Activated T-cell treated with anti-CD3 and anti-CD28 coated beads, Interleukin-2, amount 50 U/mL, for 48 hours (primary cell): ENCODE results near the gene TMEM116.
"Not testable (repeated sequence)": the region's sequence is repeated elsewhere in the genome, so short reads cannot be mapped to it uniquely, and the experiment has no call there.

Source experiments
- DNase-seq, 2 experiments: peaks; one replicate each; pipeline ENCODE4 v3.0.0-alpha.2; 2020

Gene TMEM116

DNA sequence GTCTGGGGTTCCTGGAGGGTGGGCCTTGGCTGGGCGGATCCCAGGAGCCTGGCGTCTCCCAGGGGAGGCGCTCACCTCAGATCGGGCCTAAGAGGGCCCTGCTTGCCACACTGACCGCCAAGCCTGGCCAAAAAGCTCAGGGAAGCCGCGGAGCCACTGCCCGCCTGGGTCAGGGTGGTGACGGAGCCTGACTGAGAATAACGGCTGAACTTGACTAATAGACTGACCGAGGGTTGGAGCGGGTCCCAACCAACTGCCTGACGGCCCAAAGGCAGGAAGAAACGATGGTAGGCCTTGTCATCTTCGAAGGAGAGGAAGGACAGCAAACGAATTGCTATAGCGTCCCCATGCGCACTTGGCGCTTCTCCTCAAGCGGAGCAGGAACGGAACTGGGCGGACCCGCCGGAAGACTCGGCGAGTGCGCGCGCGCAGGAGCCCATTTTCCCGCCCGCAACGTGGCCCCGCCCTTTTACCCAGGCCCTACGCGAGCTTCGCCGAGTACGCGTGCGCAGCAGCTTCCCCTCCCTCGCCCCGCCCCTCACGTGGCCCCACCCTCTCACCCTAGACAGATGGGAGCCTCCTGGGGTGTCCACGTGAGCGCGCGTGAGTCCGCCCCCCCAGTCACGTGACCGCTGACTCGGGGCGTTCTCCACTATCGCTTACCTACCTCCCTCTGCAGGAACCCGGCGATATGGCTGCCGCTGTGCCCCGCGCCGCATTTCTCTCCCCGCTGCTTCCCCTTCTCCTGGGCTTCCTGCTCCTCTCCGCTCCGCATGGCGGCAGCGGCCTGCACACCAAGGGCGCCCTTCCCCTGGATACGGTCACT is at the start of gene TMEM116, which contains the start of gene ERP29:
Gene TMEM116 (minus strand): TSS at position 391 of the 826 bp plus-strand sequence. CDS start 7,895 bp downstream, outside the sequence.
Gene ERP29 (plus strand): TSS at position 652 of the 826 bp plus-strand sequence. CDS start 40 bp downstream, at position 692.
- peak; percentile 100 for DNase-seq

DNA sequence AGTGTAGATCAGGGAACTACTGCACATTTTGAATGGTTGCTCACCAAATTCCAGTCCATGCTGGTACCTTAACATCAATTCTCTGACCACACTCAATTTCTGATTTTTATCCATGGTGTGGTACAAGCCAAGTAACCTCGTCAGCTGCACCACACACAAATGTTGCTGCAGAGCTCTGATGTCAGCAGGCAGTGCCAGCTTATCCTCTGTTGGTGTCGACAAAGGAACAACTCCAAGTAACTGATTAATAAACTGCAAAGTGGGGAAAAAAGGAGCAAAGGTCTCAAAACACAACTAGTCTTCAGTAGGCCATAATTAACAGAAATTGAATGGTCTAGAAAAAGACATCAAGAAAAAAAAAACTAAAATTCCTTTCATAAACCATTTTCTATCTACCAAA is 48.2 kb upstream of the TMEM116 start:
- DNase-seq: no peak

DNA sequence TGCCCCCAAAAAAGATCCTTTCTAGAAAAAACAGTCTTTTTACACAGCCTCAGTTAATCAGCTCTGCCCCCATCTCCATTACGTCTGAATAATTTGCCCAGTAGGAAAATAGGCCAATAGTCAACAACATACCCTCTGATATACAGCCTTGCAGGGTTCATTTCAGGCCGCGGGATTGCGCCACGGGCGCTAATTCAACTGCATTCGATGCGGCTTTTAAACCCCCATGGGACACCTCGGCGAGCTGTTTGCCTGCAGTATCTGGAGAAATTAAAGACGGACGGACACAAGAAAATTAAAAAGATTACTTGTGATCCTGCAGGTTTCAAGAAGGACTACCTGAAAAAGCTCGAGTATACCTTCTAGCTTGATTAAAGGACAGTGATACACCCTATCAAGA is 36.4 kb upstream of the TMEM116 start:
- DNase-seq: no peak

DNA sequence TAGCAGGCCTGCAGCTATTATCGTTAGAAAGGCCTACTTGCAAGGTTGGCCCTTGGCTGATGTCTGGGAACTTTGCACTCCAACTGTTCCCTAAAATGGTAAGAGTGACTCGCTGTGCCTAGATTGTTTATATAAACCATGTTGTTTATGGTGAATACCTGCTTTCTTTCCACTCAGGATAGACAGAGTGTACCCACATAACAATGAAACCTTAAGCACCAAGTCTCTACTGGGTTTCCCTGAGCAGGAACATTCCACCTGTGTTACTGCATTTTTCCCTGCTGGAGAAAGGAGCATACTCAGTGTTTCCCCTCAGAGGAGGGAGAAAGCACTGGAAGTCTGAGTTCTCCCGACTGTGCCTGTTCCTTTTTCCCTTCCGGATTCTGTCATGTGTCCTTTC is 33.0 kb upstream of the TMEM116 start:
- DNase-seq: no peak

DNA sequence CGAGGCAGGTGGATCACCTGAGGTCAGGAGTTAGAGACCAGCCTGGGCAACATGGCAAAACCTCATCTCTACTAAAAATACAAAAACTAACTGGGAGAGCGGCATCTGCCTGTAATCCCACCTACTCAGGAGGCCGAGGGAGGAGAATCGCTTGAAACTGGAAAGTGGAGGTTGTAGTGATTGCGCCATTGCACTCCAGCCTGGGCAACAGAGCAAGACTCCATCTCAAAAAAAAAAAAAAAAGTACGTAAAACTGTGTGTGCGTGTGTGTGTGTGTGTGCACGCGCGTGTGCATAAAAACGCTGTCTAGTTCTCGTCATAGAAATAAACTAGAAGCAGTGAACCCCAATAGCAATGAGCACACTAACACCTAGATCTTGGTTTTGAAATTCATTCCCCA is 23.6 kb upstream of the TMEM116 start:
- not testable (repeated sequence) for DNase-seq

DNA sequence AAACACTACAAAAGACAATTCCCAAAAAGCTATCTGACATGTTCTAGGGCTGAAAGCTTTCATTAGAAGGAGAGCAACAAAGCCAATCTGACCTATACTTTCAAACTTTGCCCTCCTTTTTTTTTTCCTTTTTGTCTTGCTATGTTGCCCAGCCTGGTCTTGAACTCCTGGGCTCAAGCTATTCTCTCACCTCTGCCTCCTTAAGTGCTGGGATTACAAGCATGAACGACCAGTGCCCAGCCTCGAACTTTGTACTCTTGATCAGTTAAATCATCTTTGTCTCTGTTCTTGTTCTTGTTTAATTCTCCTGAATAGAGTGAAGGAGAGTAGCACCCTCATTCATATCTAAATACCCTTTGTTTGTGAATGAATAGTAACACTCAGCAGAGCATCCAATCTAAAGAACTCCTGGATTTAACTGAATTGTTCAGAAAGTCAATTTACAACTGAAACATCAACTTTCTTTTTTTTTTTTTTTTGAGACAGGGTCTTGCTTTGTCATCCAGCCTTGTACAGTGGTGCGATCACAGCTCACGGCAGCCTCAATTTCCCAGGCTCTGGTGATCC is 22.3 kb upstream of the TMEM116 start:
- DNase-seq: no peak

DNA sequence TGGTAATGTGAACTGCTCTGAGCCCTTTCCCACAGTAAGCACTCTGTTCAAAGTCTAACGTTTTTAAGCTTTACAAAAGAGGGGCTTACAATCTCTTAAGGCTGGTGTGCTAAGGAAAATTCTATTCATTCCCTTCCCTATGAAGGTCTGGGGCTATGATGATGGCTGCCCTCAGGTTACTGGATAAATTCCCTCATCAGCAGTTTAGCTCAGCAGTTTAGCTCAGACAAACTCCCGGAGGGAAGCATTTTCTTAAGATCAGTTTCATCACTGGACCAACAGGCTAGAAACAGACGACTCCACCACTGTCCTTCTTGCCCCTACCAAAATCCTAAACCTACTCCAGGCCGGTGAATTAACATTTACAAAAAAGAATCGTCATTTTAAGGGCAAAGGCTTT is 19.3 kb upstream of the TMEM116 start:
- DNase-seq: no peak

DNA sequence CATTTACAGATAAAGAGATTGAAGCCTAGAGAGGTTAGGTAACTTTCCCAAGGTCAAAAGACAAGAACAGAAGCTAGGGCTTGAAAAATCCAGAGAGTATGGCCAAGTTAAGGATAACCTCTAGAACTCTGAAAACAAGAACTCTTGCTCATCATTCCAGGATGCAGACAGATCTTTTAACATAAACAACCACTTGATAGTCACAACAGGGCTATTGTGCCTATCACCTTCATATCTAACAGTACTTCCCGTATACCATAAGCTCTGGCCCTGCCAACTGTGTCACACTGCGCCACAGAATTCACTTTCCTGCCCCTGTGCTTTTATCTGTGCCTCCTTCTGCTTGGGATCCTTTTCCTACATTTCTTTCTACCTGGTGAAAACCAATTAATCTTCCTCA is 18.5 kb upstream of the TMEM116 start:
- no peak for DNase-seq

DNA sequence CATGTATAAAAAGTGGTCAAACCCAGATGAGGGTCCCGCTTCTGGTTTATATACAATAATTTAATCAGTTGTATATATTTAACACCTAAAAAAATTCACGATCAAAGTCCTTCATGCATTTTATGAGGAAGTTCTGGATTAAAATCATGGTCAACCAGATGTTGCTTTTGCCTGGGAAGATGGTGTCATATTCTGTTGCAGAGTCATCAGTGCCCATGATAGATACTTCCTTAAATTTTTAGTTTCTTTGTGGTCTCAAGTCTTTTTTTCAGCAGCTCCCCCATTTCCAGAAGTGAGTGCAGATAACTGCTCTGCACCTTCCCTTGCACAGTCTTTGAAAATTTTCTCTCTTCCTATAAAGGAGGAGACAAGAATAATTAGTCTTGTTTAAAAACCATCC is 16.3 kb upstream of the TMEM116 start:
- DNase-seq: no peak

DNA sequence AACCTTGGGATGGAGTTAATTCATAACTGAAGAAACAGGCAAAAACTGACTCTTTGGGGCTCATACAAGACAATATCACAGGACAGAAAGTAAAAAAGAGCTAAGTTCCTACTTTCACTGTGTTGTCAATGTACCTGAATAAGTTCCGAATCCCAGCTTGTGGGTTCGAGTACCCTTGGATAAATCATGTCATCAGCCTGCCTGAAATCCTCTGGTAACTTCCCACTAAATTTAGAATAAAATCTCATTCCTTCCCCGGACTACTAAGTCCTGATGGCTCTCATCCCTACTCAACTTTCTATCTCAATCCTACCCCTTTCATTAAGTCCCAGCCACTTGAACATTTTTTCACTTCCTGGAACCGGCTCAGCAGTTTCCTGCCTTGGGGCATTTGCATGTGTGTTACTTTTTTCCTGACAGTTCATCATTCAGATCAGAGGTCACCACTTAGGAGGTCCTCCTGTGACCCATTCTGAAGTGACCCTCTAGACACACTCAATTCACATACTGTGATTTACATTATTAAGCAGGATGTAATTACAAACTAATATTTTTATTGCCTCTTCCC is 12.9 kb upstream of the TMEM116 start:
- DNase-seq: no peak

DNA sequence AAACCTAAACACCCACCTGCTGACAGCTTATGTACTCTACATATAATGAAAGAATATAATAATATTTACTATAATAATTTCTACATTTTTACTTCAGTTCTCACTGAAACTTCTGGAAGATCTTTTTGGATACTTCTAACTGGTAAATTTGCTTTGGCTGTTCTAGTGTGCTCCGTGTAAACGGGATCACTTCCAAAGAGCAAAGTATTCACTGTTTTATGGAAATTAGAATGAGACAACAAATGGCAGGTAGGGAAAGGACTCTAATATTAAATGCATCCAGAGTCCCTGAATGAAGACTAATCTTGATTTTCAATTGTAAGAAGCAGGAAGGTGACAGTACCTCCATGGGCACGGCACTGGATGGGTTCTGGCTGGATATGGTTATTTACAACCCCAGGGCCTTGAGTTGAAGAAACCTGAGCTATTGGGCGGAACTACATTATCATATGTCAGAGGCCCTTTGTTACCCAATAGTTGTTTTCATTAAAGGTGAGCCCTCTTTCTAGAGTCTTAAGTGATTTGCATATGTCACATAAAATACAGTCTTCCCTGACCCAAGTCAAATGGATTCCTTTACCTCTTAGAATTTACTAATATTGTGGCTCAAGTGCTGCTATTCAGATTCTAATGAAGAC is 10.9 kb upstream of the TMEM116 start:
- DNase-seq: no peak

DNA sequence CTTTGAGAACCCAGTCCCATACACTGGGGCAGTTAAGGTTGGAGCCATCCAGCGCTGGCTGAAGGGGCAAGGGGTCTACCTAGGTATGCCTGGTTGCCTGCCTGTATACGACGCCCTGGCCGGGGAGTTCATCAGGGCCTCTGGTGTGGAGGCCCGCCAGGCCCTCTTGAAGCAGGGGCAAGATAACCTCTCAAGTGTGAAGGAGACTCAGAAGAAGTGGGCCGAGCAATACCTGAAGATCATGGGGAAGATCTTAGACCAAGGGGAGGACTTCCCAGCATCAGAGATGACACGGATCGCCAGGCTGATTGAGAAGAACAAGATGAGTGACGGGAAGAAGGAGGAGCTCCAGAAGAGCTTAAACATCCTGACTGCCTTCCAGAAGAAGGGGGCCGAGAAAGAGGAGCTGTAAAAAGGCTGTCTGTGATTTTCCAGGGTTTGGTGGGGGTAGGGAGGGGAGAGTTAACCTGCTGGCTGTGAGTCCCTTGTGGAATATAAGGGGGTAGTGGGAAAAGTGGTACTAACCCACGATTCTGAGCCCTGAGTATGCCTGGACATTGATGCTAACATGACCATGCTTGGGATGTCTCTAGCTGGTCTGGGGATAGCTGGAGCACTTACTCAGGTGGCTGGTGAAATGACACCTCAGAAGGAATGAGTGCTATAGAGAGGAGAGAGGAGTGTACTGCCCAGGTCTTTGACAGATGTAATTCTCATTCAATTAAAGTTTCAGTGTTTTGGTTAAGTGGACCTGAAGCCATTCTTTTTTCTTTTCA is 9.5 kb upstream of the TMEM116 start:
- DNase-seq: no peak

DNA sequence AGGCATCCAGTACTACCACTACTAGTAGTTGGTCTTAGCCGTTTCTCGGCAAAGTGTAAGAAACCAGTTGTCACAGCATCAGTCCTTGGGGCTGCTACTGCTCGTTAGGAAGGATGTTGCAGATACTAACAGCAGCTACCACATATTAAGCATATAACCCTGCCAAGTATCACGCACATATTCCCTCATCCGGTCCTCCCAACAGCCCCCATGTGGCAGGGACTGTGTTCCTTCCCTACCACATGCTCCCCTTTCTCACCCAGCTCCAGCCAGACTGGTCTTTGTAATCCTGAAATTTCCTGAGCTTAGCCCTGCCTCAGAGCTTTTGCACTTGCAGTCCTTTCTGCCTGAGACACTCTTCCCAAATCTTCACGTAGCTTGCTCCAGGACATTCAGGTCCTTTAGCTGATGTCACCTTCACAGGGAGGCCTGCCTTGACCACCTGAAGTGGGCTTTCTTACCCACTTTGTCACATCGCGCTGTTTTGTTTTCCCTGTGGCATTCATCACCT is 8.0 kb upstream of the TMEM116 start:
- DNase-seq: no peak

DNA sequence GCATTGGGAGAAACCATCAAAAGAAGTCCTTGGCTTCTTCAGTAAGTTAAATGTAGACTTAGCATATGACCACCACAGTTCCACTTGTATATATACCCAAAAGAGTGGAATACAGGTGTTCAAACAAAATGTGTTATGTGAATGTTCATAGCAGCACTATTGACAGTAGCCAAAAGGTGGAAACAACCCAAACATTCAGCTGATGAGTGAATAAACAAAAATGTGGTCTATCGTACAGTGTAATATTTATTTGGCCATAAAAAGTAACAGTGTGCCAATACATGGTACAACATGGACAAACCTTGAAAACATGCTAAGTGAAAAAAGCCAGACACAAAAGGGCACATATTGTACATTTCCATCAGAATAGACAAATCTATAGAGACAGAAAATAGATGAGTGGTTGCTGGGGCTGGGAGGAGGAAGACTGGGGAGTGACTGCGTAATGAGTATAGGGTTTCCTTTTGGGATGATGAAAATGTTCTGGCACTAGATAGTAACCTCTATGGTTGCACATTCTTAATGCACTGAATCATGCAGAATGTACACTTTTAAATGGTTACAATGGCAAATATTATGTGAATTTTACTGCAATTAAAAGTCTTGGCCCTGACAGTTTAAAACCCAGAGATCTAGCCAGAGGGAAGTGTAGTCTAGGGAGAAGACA is 5.7 kb upstream of the TMEM116 start:
- no peak for DNase-seq

DNA sequence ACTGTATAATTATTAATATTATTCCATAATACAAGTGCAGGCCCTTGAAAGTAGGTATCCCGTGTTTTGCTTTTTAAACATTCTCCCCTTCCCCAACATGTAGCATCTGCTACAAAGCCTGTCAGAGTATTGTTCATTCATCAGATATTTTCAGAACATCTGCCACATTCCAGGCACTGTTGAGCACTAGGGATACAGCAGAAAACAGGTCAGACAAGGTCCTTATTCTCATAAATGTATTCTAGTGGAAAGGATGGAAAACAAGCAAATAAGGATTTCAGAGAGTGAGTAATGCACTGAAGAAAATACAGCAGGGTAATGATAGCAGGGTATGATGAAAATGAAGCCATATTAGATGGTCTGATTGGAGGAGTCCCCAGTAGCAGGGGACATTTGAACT is 4.1 kb upstream of the TMEM116 start:
- no peak for DNase-seq

DNA sequence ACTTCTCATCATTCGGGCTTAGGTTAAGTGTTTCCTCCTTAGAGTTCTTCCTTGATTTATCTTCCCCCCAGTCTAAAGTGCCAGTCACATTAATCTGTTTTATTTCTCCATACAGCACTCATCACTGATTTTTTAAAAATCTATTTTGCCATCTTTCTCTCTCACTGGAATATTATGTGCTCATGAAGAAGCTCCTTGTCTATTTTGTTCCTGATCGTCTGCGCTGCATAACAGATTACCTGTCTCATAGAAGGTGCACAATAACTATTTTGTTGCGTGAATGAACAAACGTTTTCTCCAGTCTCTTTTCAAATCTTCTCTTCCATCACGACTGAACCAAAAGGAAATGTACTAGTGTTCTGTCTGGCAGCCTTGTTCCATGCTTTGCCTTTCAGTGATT is 3.0 kb upstream of the TMEM116 start:
- no peak for DNase-seq

DNA sequence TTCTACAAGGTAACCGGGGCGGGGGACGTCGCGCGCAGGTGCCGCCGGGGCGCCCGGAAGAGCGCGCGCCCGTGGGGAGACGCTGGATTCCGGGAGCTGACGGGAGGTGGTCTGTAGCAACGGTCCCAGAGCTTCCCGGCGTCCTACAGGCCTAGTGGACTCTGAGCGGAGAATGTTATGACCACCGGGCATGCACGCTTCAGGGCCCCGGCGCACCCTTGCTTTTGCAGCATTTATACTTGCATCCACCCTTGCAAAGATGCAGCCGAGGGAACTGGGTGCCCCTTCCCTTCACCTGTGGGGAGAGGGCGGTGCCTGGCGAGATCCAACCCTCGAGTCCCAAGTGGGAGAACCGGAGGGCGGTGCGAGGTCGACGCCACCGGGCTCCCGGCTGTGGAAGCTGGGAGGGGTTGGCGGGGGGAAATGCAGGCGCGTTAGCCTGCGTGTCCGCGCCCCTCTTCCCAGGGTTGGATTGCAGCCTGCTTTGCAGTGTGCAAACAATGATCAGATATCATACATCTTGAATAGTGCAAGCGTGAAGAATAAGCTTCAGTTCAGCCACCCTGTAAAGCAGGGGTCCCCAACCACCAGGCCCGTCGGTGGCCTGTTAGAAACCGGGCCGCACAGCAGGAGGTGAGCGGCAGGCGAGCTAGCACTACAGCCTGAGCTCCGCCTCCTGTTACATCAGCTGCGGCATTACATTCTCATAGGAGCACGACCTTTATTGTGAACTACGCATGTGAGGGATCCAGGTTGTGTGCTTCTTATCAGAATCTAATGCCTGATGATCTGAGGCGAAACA is 837 bp upstream of the TMEM116 start:
- DNase-seq: peak; percentile 76 to 80

DNA sequence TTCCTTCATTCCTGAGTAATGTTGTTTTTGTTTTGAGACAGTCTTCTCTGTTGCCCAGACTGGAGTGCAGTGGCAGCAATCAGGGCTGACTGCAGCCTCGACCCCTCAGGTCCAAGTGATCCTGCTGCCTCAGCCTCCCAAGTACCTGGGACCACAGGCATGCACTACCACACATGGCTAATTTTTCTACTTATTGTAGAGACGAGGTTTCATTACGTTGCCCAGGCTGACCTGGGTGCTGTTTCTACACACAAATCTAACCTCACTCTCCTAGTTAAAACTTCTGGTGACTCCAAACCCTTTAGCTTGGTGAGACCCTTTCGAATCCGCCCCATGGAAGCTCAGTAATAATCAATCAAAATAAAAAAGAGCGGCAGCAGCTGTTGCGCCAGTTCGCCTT is 1.3 kb downstream of the TMEM116 start:
- no peak for DNase-seq

DNA sequence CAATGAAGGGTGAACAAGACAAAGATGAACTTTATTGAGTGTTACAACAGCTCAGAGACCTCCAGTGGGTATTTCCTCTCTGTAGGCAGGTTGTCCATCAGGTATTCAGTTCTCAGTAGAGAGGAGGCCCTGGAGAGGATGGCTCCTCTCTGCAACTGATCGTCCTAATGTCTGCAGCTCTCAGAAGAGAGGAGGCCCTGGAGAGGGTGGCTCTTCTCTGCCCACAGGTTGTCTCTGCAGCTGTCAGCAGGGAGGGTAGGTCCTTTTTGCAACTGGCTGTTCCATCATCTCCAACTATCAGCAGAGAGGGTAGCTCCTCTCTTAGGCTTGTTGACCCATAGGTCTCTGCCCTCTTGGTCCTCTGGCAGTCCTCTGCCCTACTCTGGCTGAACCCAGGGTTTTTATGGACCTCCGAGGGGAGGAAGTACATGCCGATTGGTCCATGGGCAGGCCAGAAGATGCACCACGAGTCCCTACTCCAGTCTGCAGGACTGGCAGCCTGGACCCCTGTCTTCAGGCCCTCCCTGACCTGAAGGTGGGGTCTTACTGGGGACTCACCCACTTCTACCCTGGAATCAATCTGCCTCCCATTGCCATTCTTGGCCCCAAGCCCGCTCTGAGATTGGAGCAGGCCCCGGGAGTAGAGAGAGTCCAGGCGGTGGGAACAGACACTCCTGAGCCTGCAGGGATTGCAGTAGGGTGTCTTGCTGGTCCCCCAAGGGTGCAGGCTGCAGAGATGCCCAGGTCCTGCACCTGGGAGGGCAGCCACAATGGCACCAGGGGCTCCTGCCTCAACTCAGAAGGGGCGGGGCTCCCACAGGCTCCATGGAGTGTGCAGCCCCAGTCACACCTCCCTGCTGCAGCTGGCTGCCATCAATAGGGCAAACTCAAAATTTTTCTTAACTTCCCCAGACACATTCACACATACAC is 2.3 kb downstream of the TMEM116 start:
- DNase-seq: no peak

DNA sequence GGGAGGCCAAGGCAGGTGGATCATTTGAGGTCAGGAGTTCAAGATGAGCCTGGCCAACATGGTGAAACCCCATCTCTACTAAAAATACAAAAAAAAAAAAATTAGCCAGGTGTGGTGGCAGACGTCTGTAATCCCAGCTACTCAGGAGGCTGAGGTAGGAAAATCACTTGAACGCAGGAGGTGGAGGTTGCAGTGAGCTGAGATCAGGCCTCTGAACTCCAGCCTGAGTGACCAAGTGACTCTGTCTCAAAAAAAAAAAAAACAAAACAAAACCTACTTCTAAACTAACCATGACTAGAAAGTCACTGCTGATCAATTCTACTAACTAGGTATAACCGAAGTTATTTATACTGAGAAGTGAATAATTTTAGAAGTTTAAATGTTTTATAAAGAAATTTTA is 3.4 kb downstream of the TMEM116 start:
- not testable (repeated sequence) for DNase-seq
